ENCODE results near the gene MFSD6. TPM values are rescaled to one million over a fixed set of nuclear protein-coding genes. Genes with fewer than 3 reads are reported as not detected.

MFSD6 gene
- total and polyA plus RNA-seq, 2 of the 8 experiments (the other 6 are each of a cell fraction or from before 2014, with no cell fraction given): 1.8 to 5.1 TPM

DNA sequence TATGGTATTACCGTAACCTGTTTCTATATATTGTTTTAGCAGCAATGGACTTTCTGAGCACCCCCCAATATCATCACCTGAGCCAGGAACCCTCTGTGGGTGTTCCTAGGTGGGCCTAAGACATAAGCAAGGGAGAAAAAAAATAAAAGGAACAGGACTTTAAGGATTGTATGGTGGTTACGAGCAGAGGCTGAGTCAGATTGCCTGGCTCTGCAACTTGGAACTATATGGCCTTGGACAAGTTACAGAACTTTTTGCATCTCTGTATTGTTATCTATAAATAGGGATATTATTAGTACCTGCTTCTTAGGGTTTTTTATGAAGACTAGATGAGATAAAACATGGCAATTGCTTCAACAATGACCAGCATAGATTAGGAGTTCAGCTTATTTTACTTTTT is 34.9 kb downstream of the MFSD6 start (continued):
- TF ChIP-seq, protein P1, sequence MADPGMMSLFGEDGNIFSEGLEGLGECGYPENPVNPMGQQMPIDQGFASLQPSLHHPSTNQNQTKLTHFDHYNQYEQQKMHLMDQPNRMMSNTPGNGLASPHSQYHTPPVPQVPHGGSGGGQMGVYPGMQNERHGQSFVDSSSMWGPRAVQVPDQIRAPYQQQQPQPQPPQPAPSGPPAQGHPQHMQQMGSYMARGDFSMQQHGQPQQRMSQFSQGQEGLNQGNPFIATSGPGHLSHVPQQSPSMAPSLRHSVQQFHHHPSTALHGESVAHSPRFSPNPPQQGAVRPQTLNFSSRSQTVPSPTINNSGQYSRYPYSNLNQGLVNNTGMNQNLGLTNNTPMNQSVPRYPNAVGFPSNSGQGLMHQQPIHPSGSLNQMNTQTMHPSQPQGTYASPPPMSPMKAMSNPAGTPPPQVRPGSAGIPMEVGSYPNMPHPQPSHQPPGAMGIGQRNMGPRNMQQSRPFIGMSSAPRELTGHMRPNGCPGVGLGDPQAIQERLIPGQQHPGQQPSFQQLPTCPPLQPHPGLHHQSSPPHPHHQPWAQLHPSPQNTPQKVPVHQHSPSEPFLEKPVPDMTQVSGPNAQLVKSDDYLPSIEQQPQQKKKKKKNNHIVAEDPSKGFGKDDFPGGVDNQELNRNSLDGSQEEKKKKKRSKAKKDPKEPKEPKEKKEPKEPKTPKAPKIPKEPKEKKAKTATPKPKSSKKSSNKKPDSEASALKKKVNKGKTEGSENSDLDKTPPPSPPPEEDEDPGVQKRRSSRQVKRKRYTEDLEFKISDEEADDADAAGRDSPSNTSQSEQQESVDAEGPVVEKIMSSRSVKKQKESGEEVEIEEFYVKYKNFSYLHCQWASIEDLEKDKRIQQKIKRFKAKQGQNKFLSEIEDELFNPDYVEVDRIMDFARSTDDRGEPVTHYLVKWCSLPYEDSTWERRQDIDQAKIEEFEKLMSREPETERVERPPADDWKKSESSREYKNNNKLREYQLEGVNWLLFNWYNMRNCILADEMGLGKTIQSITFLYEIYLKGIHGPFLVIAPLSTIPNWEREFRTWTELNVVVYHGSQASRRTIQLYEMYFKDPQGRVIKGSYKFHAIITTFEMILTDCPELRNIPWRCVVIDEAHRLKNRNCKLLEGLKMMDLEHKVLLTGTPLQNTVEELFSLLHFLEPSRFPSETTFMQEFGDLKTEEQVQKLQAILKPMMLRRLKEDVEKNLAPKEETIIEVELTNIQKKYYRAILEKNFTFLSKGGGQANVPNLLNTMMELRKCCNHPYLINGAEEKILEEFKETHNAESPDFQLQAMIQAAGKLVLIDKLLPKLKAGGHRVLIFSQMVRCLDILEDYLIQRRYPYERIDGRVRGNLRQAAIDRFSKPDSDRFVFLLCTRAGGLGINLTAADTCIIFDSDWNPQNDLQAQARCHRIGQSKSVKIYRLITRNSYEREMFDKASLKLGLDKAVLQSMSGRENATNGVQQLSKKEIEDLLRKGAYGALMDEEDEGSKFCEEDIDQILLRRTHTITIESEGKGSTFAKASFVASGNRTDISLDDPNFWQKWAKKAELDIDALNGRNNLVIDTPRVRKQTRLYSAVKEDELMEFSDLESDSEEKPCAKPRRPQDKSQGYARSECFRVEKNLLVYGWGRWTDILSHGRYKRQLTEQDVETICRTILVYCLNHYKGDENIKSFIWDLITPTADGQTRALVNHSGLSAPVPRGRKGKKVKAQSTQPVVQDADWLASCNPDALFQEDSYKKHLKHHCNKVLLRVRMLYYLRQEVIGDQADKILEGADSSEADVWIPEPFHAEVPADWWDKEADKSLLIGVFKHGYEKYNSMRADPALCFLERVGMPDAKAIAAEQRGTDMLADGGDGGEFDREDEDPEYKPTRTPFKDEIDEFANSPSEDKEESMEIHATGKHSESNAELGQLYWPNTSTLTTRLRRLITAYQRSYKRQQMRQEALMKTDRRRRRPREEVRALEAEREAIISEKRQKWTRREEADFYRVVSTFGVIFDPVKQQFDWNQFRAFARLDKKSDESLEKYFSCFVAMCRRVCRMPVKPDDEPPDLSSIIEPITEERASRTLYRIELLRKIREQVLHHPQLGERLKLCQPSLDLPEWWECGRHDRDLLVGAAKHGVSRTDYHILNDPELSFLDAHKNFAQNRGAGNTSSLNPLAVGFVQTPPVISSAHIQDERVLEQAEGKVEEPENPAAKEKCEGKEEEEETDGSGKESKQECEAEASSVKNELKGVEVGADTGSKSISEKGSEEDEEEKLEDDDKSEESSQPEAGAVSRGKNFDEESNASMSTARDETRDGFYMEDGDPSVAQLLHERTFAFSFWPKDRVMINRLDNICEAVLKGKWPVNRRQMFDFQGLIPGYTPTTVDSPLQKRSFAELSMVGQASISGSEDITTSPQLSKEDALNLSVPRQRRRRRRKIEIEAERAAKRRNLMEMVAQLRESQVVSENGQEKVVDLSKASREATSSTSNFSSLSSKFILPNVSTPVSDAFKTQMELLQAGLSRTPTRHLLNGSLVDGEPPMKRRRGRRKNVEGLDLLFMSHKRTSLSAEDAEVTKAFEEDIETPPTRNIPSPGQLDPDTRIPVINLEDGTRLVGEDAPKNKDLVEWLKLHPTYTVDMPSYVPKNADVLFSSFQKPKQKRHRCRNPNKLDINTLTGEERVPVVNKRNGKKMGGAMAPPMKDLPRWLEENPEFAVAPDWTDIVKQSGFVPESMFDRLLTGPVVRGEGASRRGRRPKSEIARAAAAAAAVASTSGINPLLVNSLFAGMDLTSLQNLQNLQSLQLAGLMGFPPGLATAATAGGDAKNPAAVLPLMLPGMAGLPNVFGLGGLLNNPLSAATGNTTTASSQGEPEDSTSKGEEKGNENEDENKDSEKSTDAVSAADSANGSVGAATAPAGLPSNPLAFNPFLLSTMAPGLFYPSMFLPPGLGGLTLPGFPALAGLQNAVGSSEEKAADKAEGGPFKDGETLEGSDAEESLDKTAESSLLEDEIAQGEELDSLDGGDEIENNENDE (IDR thresholded peaks at IDR 0.05; ENCODE audit: insufficient replicate concordance, low read length): no peak
- TF ChIP-seq RNF2 (IDR thresholded peaks at IDR 0.05; ENCODE audit: borderline replicate concordance, low read depth, low read length, missing control alignments, poor library complexity, severe bottlenecking) (no peak), RXRA (IDR thresholded peaks at IDR 0.05; ENCODE audit: insufficient read depth, low read depth, low read length) (no peak), TAF7 (optimal IDR thresholded peaks at IDR 0.05; ENCODE audit: borderline replicate concordance, low read depth, low read length) (no peak), POLR2A (IDR thresholded peaks at IDR 0.05; ENCODE audit: control extremely low read depth in 1 of 2, low read depth in 2 of 2, low read length in 2 of 2) (no peak), CHD1 (IDR thresholded peaks at IDR 0.05; ENCODE audit: low read depth, low read length) (no peak), ASH2L (IDR thresholded peaks at IDR 0.05; ENCODE audit: low read length) (no peak), JUN (IDR thresholded peaks at IDR 0.05; ENCODE audit: low read depth, low read length) (no peak)
- TF ChIP-seq, protein P2, sequence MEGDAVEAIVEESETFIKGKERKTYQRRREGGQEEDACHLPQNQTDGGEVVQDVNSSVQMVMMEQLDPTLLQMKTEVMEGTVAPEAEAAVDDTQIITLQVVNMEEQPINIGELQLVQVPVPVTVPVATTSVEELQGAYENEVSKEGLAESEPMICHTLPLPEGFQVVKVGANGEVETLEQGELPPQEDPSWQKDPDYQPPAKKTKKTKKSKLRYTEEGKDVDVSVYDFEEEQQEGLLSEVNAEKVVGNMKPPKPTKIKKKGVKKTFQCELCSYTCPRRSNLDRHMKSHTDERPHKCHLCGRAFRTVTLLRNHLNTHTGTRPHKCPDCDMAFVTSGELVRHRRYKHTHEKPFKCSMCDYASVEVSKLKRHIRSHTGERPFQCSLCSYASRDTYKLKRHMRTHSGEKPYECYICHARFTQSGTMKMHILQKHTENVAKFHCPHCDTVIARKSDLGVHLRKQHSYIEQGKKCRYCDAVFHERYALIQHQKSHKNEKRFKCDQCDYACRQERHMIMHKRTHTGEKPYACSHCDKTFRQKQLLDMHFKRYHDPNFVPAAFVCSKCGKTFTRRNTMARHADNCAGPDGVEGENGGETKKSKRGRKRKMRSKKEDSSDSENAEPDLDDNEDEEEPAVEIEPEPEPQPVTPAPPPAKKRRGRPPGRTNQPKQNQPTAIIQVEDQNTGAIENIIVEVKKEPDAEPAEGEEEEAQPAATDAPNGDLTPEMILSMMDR (IDR thresholded peaks at IDR 0.05; ENCODE audit: control extremely low read depth in 1 of 3, insufficient read depth in 1 of 3, low read depth in 1 of 3, low read length in 3 of 3): no peak
